Natural killer cell (primary cell): Measurements from ENCODE around the gene CCDC124. TPM values are rescaled to one million over a fixed set of nuclear protein-coding genes. Genes with fewer than 3 reads are reported as not detected.

Experiments
- ATAC-seq, 3 donors: fragments of 150-1000 bp in 2 of 3; fragments of 200-7000 bp in 1 of 3; cut with Tn5 transposase; 1 replicate in 1 of 3; 2 replicates in 2 of 3; pipeline ENCODE4 v1.10.0; 2021; ENCODE audit warnings: mild to moderate bottlenecking in 2 of 3, moderate library complexity in 2 of 3
- DNase-seq, 2 donors: peaks; one replicate each; pipeline versions ENCODE4 v3.0.0 to v3.0.0-alpha.2; 2013 to 2021; ENCODE audit warnings: mixed read lengths in 1 of 2
- H3K27ac ChIP-seq: one replicate; pipeline ENCODE4 v1.5.1; 2013; ENCODE audit warnings: mild to moderate bottlenecking, low read length
- H3K27me3 ChIP-seq: one replicate; pipeline ENCODE4 v1.6.1; 2013; ENCODE audit warnings: low read length; ENCODE audit not compliant: control insufficient read depth, insufficient read depth
- H3K36me3 ChIP-seq: one replicate; pipeline ENCODE4 v1.6.1; 2013; ENCODE audit warnings: low read length; ENCODE audit not compliant: control insufficient read depth, insufficient read depth
- H3K4me1 ChIP-seq: one replicate; pipeline ENCODE4 v1.6.1; 2013; ENCODE audit warnings: low read length; ENCODE audit not compliant: control insufficient read depth, insufficient read depth
- H3K4me3 ChIP-seq: one replicate; pipeline ENCODE4 v1.5.1; 2013; ENCODE audit warnings: low read length
- H3K9me3 ChIP-seq: one replicate; pipeline ENCODE4 v1.6.1; 2013; ENCODE audit warnings: low read length; ENCODE audit not compliant: control insufficient read depth, insufficient read depth
- H3K27ac Mint-ChIP-seq, 2 donors: one replicate each; pipeline ENCODE4 v1.8.0; 2022; ENCODE audit warnings: mild to moderate bottlenecking in 2 of 2, mixed read lengths in 2 of 2, moderate library complexity in 1 of 2
- H3K27me3 Mint-ChIP-seq, 2 donors: one replicate each; pipeline ENCODE4 v1.8.0; 2022; ENCODE audit warnings: low read depth in 2 of 2, mixed read lengths in 2 of 2
- H3K36me3 Mint-ChIP-seq: one replicate; pipeline ENCODE4 v1.8.0; 2022; ENCODE audit warnings: mixed read lengths
- H3K4me1 Mint-ChIP-seq, 2 donors: one replicate each; pipeline ENCODE4 v1.8.0; 2022; ENCODE audit warnings: mixed read lengths in 2 of 2
- H3K4me3 Mint-ChIP-seq: one replicate; pipeline ENCODE4 v1.8.0; 2022; ENCODE audit warnings: mild to moderate bottlenecking, moderate library complexity, mixed read lengths
- H3K9me3 Mint-ChIP-seq, 2 donors: one replicate each; pipeline ENCODE4 v1.8.0; 2022; ENCODE audit warnings: mixed read lengths in 2 of 2
- WGBS: methylation state at CpG from one replicate; pipeline ENCODE4 v1.1.7; 2013; ENCODE audit warnings: missing lambda C conversion rate; ENCODE audit not compliant: insufficient coverage; 5-methylcytosine and 5-hydroxymethylcytosine counted together
- intact Hi-C: fragments of 100-400 bp; cut with micrococcal nuclease; formaldehyde crosslinking; loops from one replicate; pipeline ENCODE4 v1.14.2; 2022
- total RNA-seq, 4 donors: library from RNA; stranded (reverse); fragments of 120-200 nt in 1 of 4; gene quantifications; one replicate each; pipeline versions ENCODE4 v1.2.3 to v1.2.4, GENCODE V29; 2013 to 2022
- TF ChIP-seq, protein P1 (sequence below): fragments of 200-600 bp; IDR thresholded peaks from one replicate; pipeline ENCODE4 v1.8.0; 2022; ENCODE audit warnings: antibody characterized with exemption

Gene CCDC124
- total RNA-seq, 3 donors from 2014 or later (not counting 1 experiment from before 2014, with no cell fraction given) = 32.6 to 37.6 (median 37.4) TPM

DNA sequence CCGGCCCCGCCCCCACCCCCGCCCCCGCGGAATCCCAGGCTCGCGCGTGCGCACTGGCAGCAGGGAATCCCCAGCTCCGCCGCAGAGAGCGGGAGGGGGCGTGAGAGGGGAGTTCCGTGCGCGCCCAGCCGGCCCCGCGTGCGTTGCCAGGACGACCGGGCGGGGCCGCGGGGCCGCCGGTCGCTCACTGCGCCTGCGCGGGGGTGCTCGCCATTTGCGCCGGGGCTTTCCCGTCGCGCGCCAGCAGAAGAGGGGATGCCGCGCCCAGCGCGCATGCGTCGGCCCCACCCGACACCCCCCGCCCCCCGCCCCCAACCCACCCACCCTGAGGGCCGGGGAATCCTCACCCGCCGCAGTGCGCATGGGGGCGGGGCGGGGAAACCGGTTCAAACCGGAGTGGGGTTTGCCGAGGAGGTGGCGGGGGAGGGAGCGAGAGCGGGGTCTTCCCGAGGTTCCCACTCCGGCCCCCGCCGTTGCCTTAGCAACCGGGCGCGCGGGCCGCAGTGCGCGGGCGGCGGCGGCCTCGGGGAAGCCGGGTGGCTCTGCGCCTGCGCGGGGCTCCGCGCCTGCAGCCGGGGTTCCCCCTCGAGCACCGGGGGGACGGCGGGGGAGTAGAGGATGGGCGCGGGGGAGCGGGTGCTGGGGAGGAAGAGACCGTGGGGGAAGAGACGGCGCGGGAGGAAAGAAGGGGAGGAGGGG is 15.1 kb downstream of the CCDC124 start:
- Mint-ChIP-seq H3K4me3 (peak overlapping the region; percentile 92), H3K36me3 (no peaks in the 10 kb centered on the region), H3K27ac (peak overlapping the region; percentile 98 to 99), H3K27me3 (peaks cover 13 to 33% of the 10 kb centered on the region in 2 donors), H3K9me3 (no peaks in the 10 kb centered on the region), H3K4me1 (peaks cover 29 to 47% of the 10 kb centered on the region in 2 donors)
- H3K36me3 ChIP-seq = peaks cover 3% of the 10 kb centered on the region
- H3K4me1 ChIP-seq = peaks cover 53% of the 10 kb centered on the region
- H3K9me3 ChIP-seq = no peaks in the 10 kb centered on the region
- ATAC-seq = peak; percentile 56 to 86 (median 72)
- DNase-seq = peak; percentile 96 to 98
- WGBS = under 1% methylated on average over 78 of the region's 92 CpGs
- H3K27me3 ChIP-seq = peaks cover 34% of the 10 kb centered on the region
- TF ChIP-seq, protein P1, sequence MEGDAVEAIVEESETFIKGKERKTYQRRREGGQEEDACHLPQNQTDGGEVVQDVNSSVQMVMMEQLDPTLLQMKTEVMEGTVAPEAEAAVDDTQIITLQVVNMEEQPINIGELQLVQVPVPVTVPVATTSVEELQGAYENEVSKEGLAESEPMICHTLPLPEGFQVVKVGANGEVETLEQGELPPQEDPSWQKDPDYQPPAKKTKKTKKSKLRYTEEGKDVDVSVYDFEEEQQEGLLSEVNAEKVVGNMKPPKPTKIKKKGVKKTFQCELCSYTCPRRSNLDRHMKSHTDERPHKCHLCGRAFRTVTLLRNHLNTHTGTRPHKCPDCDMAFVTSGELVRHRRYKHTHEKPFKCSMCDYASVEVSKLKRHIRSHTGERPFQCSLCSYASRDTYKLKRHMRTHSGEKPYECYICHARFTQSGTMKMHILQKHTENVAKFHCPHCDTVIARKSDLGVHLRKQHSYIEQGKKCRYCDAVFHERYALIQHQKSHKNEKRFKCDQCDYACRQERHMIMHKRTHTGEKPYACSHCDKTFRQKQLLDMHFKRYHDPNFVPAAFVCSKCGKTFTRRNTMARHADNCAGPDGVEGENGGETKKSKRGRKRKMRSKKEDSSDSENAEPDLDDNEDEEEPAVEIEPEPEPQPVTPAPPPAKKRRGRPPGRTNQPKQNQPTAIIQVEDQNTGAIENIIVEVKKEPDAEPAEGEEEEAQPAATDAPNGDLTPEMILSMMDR = no peak
- H3K27ac ChIP-seq = peak overlapping the region; percentile 91
- intact Hi-C loops = loop anchor here (2.0 kb wide), 1 partner anchor 49 kb away; no protein-coding TSS in a partner anchor
- H3K4me3 ChIP-seq = peak overlapping the region; percentile 37

GRCh38 chr19:17948514-17948900 is 15.7 kb downstream of the CCDC124 start:
- H3K4me3 Mint-ChIP-seq = peak overlapping the region; percentile 86
- no peak for DNase-seq
- H3K36me3 Mint-ChIP-seq = no peaks in the 10 kb centered on the region
- TF ChIP-seq, protein P1 = no peak
- H3K27me3 ChIP-seq = peaks cover 39% of the 10 kb centered on the region
- H3K4me1 Mint-ChIP-seq = peaks cover 29 to 50% of the 10 kb centered on the region in 2 donors
- H3K4me3 ChIP-seq = peak overlapping the region; percentile 37
- H3K9me3 Mint-ChIP-seq = no peaks in the 10 kb centered on the region
- ATAC-seq = no peak
- peaks cover 55% of the 10 kb centered on the region for H3K4me1 ChIP-seq
- peak overlapping the region; percentile 7 for H3K27ac ChIP-seq
- H3K27ac Mint-ChIP-seq = peak overlapping the region; percentile 83 to 99
- intact Hi-C loops = no loop called here
- 0% methylated on average over 16 of the region's 16 CpGs for WGBS
- H3K27me3 Mint-ChIP-seq = peaks cover 18 to 39% of the 10 kb centered on the region in 2 donors
- H3K36me3 ChIP-seq = peaks cover 2% of the 10 kb centered on the region
- H3K9me3 ChIP-seq = no peaks in the 10 kb centered on the region

- Mint-ChIP-seq H3K36me3 (no peaks in the 10 kb centered on the region), H3K9me3 (no peaks in the 10 kb centered on the region), H3K27me3 (peaks cover 23 to 43% of the 10 kb centered on the region in 2 donors), H3K4me3 (peak overlapping the region; percentile 86), H3K4me1 (peaks cover 29 to 50% of the 10 kb centered on the region in 2 donors), H3K27ac (peak overlapping the region; percentile 83 to 99)
- no peak for ATAC-seq
- H3K36me3 ChIP-seq = no peaks in the 10 kb centered on the region
- no peak overlapping the region for H3K4me3 ChIP-seq
- TF ChIP-seq, protein P1 = no peak
- no peaks in the 10 kb centered on the region for H3K9me3 ChIP-seq
- DNase-seq = peak; percentile 32 to 57
- 10% methylated on average over 48 of the region's 49 CpGs for WGBS
- intact Hi-C loops = no loop called here
- H3K4me1 ChIP-seq = peaks cover 55% of the 10 kb centered on the region
- H3K27me3 ChIP-seq = peaks cover 46% of the 10 kb centered on the region
- no peak overlapping the region for H3K27ac ChIP-seq
These were observed 16.4 kb downstream of the CCDC124 start for GRCh38 chr19:17948931-17949930.
